MCF 10A (cell line): Measurements from ENCODE around the gene FBF1. TPM values are rescaled to one million over a fixed set of nuclear protein-coding genes. Genes with fewer than 3 reads are reported as not detected.

ENCODE experiments used
- BruUV-seq: library from RNA; stranded (reverse); fragments of 400-500 nt; replicated peaks from 2 replicates; lab custom pipeline; 2021; lab: Mats Ljungman, UMichigan
- CTCF ChIA-PET: fragments of 300-600 bp; sonication (Branson Sonifier 250); formaldehyde crosslinking; extraction: SDS; loops from one replicate; lab custom pipeline; 2021; ENCODE audit warnings: antibody characterized with exemption, inconsistent platforms; lab: Yijun Ruan, JAX
- POLR2A ChIA-PET: fragments of 300-600, 350-650 bp; sonication (Branson Sonifier 250); formaldehyde crosslinking; extraction: SDS; loops from one replicate; lab custom pipeline; 2020; ENCODE audit warnings: antibody characterized with exemption, inconsistent platforms; lab: Yijun Ruan, JAX
- DNase-seq: peaks from one replicate; pipeline ENCODE4 v3.0.0-alpha.2; 2018; ENCODE audit not compliant: unreplicated experiment
- H3K27ac Mint-ChIP-seq: one replicate; pipeline ENCODE4 v1.8.0; 2022; ENCODE audit warnings: mild to moderate bottlenecking, low read depth, mixed read lengths; ENCODE audit not compliant: unreplicated experiment
- H3K27me3 Mint-ChIP-seq: one replicate; pipeline ENCODE4 v1.8.0; 2022; ENCODE audit warnings: mixed read lengths; ENCODE audit not compliant: insufficient read depth, unreplicated experiment
- H3K36me3 Mint-ChIP-seq: one replicate; pipeline ENCODE4 v1.8.0; 2022; ENCODE audit warnings: mild to moderate bottlenecking, moderate library complexity, mixed read lengths; ENCODE audit not compliant: insufficient read depth, unreplicated experiment
- H3K4me1 Mint-ChIP-seq: one replicate; pipeline ENCODE4 v1.8.0; 2022; ENCODE audit warnings: mixed read lengths; ENCODE audit not compliant: insufficient read depth, unreplicated experiment
- H3K4me3 Mint-ChIP-seq: one replicate; pipeline ENCODE4 v1.8.0; 2022; ENCODE audit warnings: mild to moderate bottlenecking, moderate library complexity, mixed read lengths; ENCODE audit not compliant: unreplicated experiment
- H3K9me3 Mint-ChIP-seq: one replicate; pipeline ENCODE4 v1.8.0; 2022; ENCODE audit warnings: mixed read lengths; ENCODE audit not compliant: unreplicated experiment
- intact Hi-C: fragments of 100-400 bp; cut with micrococcal nuclease; formaldehyde crosslinking; loops from 2 replicates; pipeline ENCODE4 v1.14.1; 2022
- total RNA-seq: library from RNA; stranded (reverse); gene quantifications from 2 replicates; pipeline ENCODE4 v1.2.3, GENCODE V29; 2022
- TF ChIP-seq, protein P1 (sequence below): fragments of 200-600 bp; IDR thresholded peaks from one replicate; pipeline ENCODE4 v1.8.0; 2022; ENCODE audit warnings: antibody characterized with exemption, mild to moderate bottlenecking; ENCODE audit not compliant: unreplicated experiment

FBF1 gene
- total RNA-seq, 1 experiment from 2014 or later: 14.0 TPM

DNA sequence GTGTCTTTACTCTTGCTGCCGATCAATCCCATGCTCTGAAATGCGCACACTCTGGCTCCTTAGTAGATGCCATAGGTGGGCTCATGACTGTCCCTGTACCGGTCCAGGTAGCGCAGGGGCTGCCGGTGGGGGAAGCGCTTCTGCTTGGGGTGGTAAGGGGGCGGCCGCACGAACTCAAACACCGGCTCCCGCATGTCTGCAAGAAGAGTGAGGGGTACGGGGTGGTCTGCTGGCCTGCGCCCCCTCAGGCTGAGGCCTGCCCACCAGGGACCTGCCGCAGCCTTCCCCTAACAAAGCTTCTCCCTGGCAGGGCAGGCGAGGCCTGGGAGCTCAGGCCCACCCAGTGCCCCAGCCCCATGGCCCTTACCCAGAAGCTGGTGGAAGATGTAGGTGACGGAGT, 42.1 kb downstream of the FBF1 start:
- no peaks in the 10 kb centered on the region for H3K27me3 Mint-ChIP-seq
- intact Hi-C loops: no loop called here
- ChIA-PET POLR2A (interaction anchor here (0.6 to 1.6 kb wide), 4 partner anchors 16 to 483 kb away, joined by 3 to 4 read pairs (median 4); no protein-coding TSS in a partner anchor), CTCF (interaction anchor here (0.6 kb wide), 1 partner anchor 43 kb away, joined by 3 read pairs; the partner anchor contains the start of gene WBP2)
- TF ChIP-seq, protein P1, sequence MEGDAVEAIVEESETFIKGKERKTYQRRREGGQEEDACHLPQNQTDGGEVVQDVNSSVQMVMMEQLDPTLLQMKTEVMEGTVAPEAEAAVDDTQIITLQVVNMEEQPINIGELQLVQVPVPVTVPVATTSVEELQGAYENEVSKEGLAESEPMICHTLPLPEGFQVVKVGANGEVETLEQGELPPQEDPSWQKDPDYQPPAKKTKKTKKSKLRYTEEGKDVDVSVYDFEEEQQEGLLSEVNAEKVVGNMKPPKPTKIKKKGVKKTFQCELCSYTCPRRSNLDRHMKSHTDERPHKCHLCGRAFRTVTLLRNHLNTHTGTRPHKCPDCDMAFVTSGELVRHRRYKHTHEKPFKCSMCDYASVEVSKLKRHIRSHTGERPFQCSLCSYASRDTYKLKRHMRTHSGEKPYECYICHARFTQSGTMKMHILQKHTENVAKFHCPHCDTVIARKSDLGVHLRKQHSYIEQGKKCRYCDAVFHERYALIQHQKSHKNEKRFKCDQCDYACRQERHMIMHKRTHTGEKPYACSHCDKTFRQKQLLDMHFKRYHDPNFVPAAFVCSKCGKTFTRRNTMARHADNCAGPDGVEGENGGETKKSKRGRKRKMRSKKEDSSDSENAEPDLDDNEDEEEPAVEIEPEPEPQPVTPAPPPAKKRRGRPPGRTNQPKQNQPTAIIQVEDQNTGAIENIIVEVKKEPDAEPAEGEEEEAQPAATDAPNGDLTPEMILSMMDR: no peak
- H3K9me3 Mint-ChIP-seq: no peaks in the 10 kb centered on the region
- H3K36me3 Mint-ChIP-seq: peaks cover 36% of the 10 kb centered on the region
- DNase-seq: no peak
- TSS peak; percentile 17 for BruUV-seq
- H3K4me1 Mint-ChIP-seq: peaks cover 18% of the 10 kb centered on the region
- no peak overlapping the region for H3K27ac Mint-ChIP-seq
- no peak overlapping the region for H3K4me3 Mint-ChIP-seq

DNA sequence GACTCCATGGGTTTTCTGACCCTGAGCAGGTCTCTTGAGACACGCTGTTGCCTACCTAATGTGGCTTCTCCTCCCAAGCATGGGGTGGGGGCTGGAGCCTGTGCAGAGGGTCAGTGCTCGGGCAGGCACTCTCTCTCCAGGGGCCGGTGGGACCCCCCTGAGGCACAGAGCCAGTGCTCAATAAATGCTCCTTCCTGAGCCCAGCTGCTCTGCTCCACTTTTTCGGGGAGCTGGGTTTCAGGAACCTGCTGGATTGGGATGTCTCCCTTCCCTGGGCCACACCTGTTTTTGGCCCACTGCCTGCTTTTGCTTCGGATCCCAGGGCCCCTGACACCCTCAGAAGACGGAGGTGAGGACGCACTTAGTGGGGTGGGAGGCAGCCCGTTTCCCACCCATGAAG, 42.8 kb downstream of the FBF1 start:
- Mint-ChIP-seq H3K4me3 (peak overlapping the region; percentile 74), H3K27ac (peak overlapping the region; percentile 70)
- intact Hi-C loops: no loop called here

DNA sequence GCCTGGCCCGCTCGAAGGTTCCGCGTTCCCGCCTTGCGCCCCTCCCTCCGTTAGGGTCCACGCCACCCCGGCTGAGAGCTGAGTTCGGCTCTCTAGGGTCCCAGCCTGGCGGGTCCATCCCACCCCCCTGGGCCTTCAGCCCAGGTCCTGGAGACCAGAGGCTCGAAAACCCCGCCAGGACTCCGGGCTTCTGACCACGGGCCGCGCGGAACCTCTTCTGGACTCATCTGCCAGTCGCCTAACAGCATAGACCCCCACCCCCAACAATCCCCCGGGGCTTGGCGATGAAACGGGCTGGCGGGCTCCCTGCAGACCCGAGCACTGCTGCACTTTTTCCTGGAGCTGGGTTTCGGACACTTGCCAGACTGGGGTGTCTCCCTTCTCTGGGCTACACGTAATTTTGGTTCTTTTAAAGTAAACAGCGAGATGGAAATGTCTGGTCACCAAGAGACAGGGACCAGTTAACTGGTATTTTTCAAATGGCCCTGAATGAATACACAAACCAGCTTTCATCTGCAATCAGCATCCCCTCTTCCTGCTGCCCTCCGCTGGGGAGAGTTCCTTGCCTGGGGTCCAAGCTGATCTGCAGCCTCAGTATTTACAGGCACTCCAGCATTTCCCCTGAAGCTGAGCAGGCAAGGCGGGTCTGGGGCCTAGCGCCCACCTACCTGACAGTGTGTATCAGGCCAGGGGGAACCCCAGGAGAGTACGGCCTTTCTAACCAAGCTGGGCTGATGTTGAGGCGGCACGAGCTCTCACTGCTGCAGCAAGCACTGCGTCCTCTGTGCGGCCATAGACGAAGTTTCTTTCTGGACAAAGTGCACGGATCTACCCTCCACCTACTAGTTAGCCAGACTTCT, 43.5 kb downstream of the FBF1 start:
- CTCF ChIA-PET: interaction anchor here (0.9 to 2.2 kb wide), 6 partner anchors 10 to 133 kb away, joined by 5 to 12 read pairs (median 6); partner anchors contain the start of gene GALK1
- BruUV-seq: TSS peak; percentile 44
- H3K36me3 Mint-ChIP-seq: peaks cover 39% of the 10 kb centered on the region
- DNase-seq: no peak
- POLR2A ChIA-PET: interaction anchor here (0.5 to 5.0 kb wide), 14 partner anchors 8 to 281 kb away, joined by 3 to 80 read pairs (median 4); partner anchors contain the start of genes GALK1, MRPL38, RECQL5 and SAP30BP
- TF ChIP-seq, protein P1: no peak
- no peaks in the 10 kb centered on the region for H3K27me3 Mint-ChIP-seq
- peak overlapping the region; percentile 70 for H3K27ac Mint-ChIP-seq
- peaks cover 19% of the 10 kb centered on the region for H3K4me1 Mint-ChIP-seq
- H3K9me3 Mint-ChIP-seq: no peaks in the 10 kb centered on the region
- peak overlapping the region; percentile 74 for H3K4me3 Mint-ChIP-seq
- intact Hi-C loops: loop anchor here (2.0 kb wide), 1 partner anchor 43 kb away; the partner anchor contains the start of gene WBP2

More for the DNA sequence above, 42.8 kb downstream of the FBF1 start:
- no peak for DNase-seq
- TF ChIP-seq, protein P1: no peak
- Mint-ChIP-seq H3K4me1 (peaks cover 19% of the 10 kb centered on the region), H3K9me3 (no peaks in the 10 kb centered on the region), H3K27me3 (no peaks in the 10 kb centered on the region), H3K36me3 (peaks cover 39% of the 10 kb centered on the region)
- no TSS peak for BruUV-seq
- ChIA-PET POLR2A (interaction anchor here (0.6 to 5.0 kb wide), 7 partner anchors 7 to 484 kb away, joined by 3 to 80 read pairs (median 4); partner anchors contain the start of genes MRPL38, RECQL5, SAP30BP and TRIM47), CTCF (interaction anchor here (0.6 kb wide), 1 partner anchor 43 kb away, joined by 3 read pairs; the partner anchor contains the start of gene WBP2)
